Right cardiac atrium (tissue), 5 donors: ENCODE data around the gene COL6A2. TPM values are rescaled to one million over a fixed set of nuclear protein-coding genes. Genes with fewer than 3 reads are reported as not detected.

ENCODE experiments used
- ATAC-seq, 2 donors: fragments of 200-7000 bp; cut with Tn5 transposase; one replicate each; pipeline versions ENCODE4 v1.8.0 to v1.9.1; 2020; ENCODE audit warnings: moderate library complexity in 2 of 2, mild to moderate bottlenecking in 1 of 2
- DNase-seq, 3 donors: peaks; one replicate each; pipeline ENCODE4 v3.0.0-alpha.2; 2020
- H3K27ac ChIP-seq: one replicate; pipeline ENCODE4 v1.5.1; 2013; ENCODE audit warnings: mild to moderate bottlenecking, low read length, control low read depth, moderate library complexity
- H3K27me3 ChIP-seq: one replicate; pipeline ENCODE4 v1.6.1; 2013; ENCODE audit not compliant: control insufficient read depth, insufficient read depth
- H3K4me1 ChIP-seq: one replicate; pipeline ENCODE4 v1.6.1; 2013; ENCODE audit warnings: low read length; ENCODE audit not compliant: control insufficient read depth, insufficient read depth
- H3K4me3 ChIP-seq: one replicate; pipeline ENCODE4 v1.5.1; 2013; ENCODE audit warnings: low read length, control low read depth
- H3K9me3 ChIP-seq: one replicate; pipeline ENCODE4 v1.6.1; 2013; ENCODE audit warnings: low read length; ENCODE audit not compliant: control insufficient read depth
- WGBS: extraction: QIAGEN DNeasy Blood & Tissue Kit; methylation state at CpG from one replicate; pipeline ENCODE4 v1.1.7; 2013; 5-methylcytosine and 5-hydroxymethylcytosine counted together
- intact Hi-C, 4 donors: fragments of 100-400 bp; cut with DNase I; formaldehyde crosslinking; loops; one replicate each; pipeline versions ENCODE4 v1.11.0 to v1.14.0; 2022 to 2023
- polyA plus RNA-seq: library from polyadenylated mRNA; stranded (reverse); fragments of 200-250 nt; gene quantifications from one replicate; pipeline ENCODE4 v1.2.3, GENCODE V29; 2013
- total RNA-seq, 4 donors: library from RNA; stranded (reverse); fragmentation: NEBNext Ultra II Directional; extraction: Animal tissue kit (Norgen Biotek cat#: 25700); gene quantifications; one replicate each; pipeline ENCODE4 v1.2.1, GENCODE V29; 2021
- donor health status: healthy with polysubstance abuse.
- donor health status: DM: no; HTN: yes; CAD: no.
- donor health status: DM: no; HTN: no; CAD: no.
- donor health status: DM: no; HTN: yes; CAD: no; lungs with severe emphysema.
- donor health status: DM: yes; HTN: yes; CAD: no.

The COL6A2 gene
- total and polyA plus RNA-seq, 5 donors: 198 to 323 (median 226) TPM

GRCh38 chr21:46155514-46156377, 57.8 kb downstream of the COL6A2 start, which contains the start of gene FTCD:
Gene FTCD, minus strand, starts transcription at chr21:46155579. Its CDS starts 56 bp downstream, at chr21:46155523.
- H3K9me3 ChIP-seq: no peaks in the 10 kb centered on the region
- no peak for ATAC-seq
- H3K4me3 ChIP-seq: no peak within 1 kb of the TSS
- H3K27ac ChIP-seq: no peak within 1 kb of the TSS
- H3K27me3 ChIP-seq: no peaks in the 10 kb centered on the region
- intact Hi-C loops: loop anchor here in 2 of 4 donors (10.0 kb wide), 3 partner anchors 59 to 129 kb away; partner anchors contain the start of genes LSS (in 1 of the 2), MCM3AP (in 1 of the 2) and YBEY (in 1 of the 2)
- DNase-seq: peak; percentile 7 to 61 (median 39)
- H3K4me1 ChIP-seq: peaks cover 4% of the 10 kb centered on the region
- WGBS: 84% methylated on average over 34 of the region's 34 CpGs

- Histone ChIP-seq H3K27ac (no peak overlapping the region), H3K9me3 (no peaks in the 10 kb centered on the region), H3K27me3 (no peaks in the 10 kb centered on the region), H3K4me1 (peaks cover 4% of the 10 kb centered on the region), H3K4me3 (no peak overlapping the region)
- no peak for ATAC-seq
- intact Hi-C loops: loop anchor here in 2 of 4 donors (10.0 kb wide), 3 partner anchors 58 to 128 kb away; partner anchors contain the start of genes LSS (in 1 of the 2), MCM3AP (in 1 of the 2) and YBEY (in 1 of the 2)
- no peak for DNase-seq
- 76% methylated on average over 7 of the region's 7 CpGs for WGBS
Observed at GRCh38 chr21:46156378-46156645, 58.4 kb downstream of the COL6A2 start.

- intact Hi-C loops: loop anchor here in 2 of 4 donors (10.0 kb wide), 3 partner anchors 58 to 128 kb away; partner anchors contain the start of genes LSS (in 1 of the 2), MCM3AP (in 1 of the 2) and YBEY (in 1 of the 2)
- no peaks in the 10 kb centered on the region for H3K27me3 ChIP-seq
Observed at GRCh38 chr21:46156678-46157077, 58.8 kb downstream of the COL6A2 start.

GRCh38 chr21:46157396-46157986, 59.6 kb downstream of the COL6A2 start:
- WGBS: 85% methylated on average over 12 of the region's 12 CpGs

More at GRCh38 chr21:46156678-46157077, 58.8 kb downstream of the COL6A2 start:
- Histone ChIP-seq H3K4me1 (peaks cover 4% of the 10 kb centered on the region), H3K27ac (no peak overlapping the region), H3K9me3 (no peaks in the 10 kb centered on the region), H3K4me3 (no peak overlapping the region)
- WGBS: 61% methylated on average over 10 of the region's 10 CpGs
- no peak for ATAC-seq
- peak in 2 of 3 donors; percentile 12 to 15 for DNase-seq

GRCh38 chr21:46157987-46158451, 60.1 kb downstream of the COL6A2 start:
- Histone ChIP-seq H3K27ac (no peak overlapping the region), H3K4me3 (no peak overlapping the region), H3K27me3 (no peaks in the 10 kb centered on the region), H3K9me3 (no peaks in the 10 kb centered on the region), H3K4me1 (peaks cover 4% of the 10 kb centered on the region)
- intact Hi-C loops: loop anchor here in 2 of 4 donors (10.0 kb wide), 3 partner anchors 57 to 127 kb away; partner anchors contain the start of genes LSS (in 1 of the 2), MCM3AP (in 1 of the 2) and YBEY (in 1 of the 2)
- ATAC-seq (no peak), DNase-seq (peak in 2 of 3 donors; percentile 3 to 24)
- 91% methylated on average over 15 of the region's 15 CpGs for WGBS

More at GRCh38 chr21:46157396-46157986, 59.6 kb downstream of the COL6A2 start:
- ATAC-seq (no peak), DNase-seq (peak in 2 of 3 donors; percentile 6 to 19)
- intact Hi-C loops: loop anchor here in 2 of 4 donors (10.0 kb wide), 3 partner anchors 57 to 127 kb away; partner anchors contain the start of genes LSS (in 1 of the 2), MCM3AP (in 1 of the 2) and YBEY (in 1 of the 2)
- Histone ChIP-seq H3K27ac (no peak overlapping the region), H3K4me3 (no peak overlapping the region), H3K27me3 (no peaks in the 10 kb centered on the region), H3K9me3 (no peaks in the 10 kb centered on the region), H3K4me1 (peaks cover 4% of the 10 kb centered on the region)

GRCh38 chr21:46158666-46159300, 60.9 kb downstream of the COL6A2 start:
- intact Hi-C loops: loop anchor here in 2 of 4 donors (10.0 kb wide), 3 partner anchors 56 to 126 kb away; partner anchors contain the start of genes LSS (in 1 of the 2), MCM3AP (in 1 of the 2) and YBEY (in 1 of the 2)
- no peak for ATAC-seq
- Histone ChIP-seq H3K4me3 (no peak overlapping the region), H3K9me3 (no peaks in the 10 kb centered on the region), H3K4me1 (no peaks in the 10 kb centered on the region), H3K27me3 (no peaks in the 10 kb centered on the region), H3K27ac (no peak overlapping the region)
- 91% methylated on average over 10 of the region's 10 CpGs for WGBS
- DNase-seq: peak in 2 of 3 donors; percentile 5 to 39

- no peak overlapping the region for H3K4me3 ChIP-seq
- intact Hi-C loops: loop anchor here in 2 of 4 donors (10.0 kb wide), 3 partner anchors 55 to 125 kb away; partner anchors contain the start of genes LSS (in 1 of the 2), MCM3AP (in 1 of the 2) and YBEY (in 1 of the 2)
- no peak for DNase-seq
- H3K9me3 ChIP-seq: no peaks in the 10 kb centered on the region
- H3K27ac ChIP-seq: no peak overlapping the region
- no peaks in the 10 kb centered on the region for H3K27me3 ChIP-seq
- 96% methylated on average over 12 of the region's 12 CpGs for WGBS
- ATAC-seq: no peak
- no peaks in the 10 kb centered on the region for H3K4me1 ChIP-seq
Observed at GRCh38 chr21:46159390-46159789, 61.5 kb downstream of the COL6A2 start.

- Histone ChIP-seq H3K4me1 (no peaks in the 10 kb centered on the region), H3K9me3 (no peaks in the 10 kb centered on the region), H3K4me3 (no peak overlapping the region), H3K27ac (no peak overlapping the region), H3K27me3 (no peaks in the 10 kb centered on the region)
- 94% methylated on average over 32 of the region's 32 CpGs for WGBS
- intact Hi-C loops: loop anchor here in 2 of 4 donors (10.0 kb wide), 3 partner anchors 55 to 125 kb away; partner anchors contain the start of genes LSS (in 1 of the 2), MCM3AP (in 1 of the 2) and YBEY (in 1 of the 2)
- ATAC-seq: no peak
- peak in 1 of 3 donors; percentile 55 for DNase-seq
Observed at GRCh38 chr21:46159841-46160656, 62.1 kb downstream of the COL6A2 start.

- no peaks in the 10 kb centered on the region for H3K9me3 ChIP-seq
- H3K27me3 ChIP-seq: no peaks in the 10 kb centered on the region
- WGBS: 95% methylated on average over 22 of the region's 22 CpGs
- ATAC-seq (no peak), DNase-seq (peak in 2 of 3 donors; percentile 15 to 41)
- H3K27ac ChIP-seq: no peak overlapping the region
- H3K4me3 ChIP-seq: no peak overlapping the region
- H3K4me1 ChIP-seq: no peaks in the 10 kb centered on the region
- intact Hi-C loops: no loop called here
Observed at GRCh38 chr21:46160657-46160906, 62.7 kb downstream of the COL6A2 start.
